GM23338 (cell line): ENCODE measurements around the gene CLDN2. TPM values are rescaled to one million over a fixed set of nuclear protein-coding genes. Genes with fewer than 3 reads are reported as not detected.
"Not testable (repeated sequence)": the region's sequence is repeated elsewhere in the genome, so short reads cannot be mapped to it uniquely, and the experiment has no call there.

Experiments
- ATAC-seq: fragments of 200-7000 bp; cut with Tn5 transposase; 3 replicates; pipeline ENCODE4 v1.9.1; 2020
- DNase-seq: peaks from one replicate; pipeline ENCODE4 v3.0.0-alpha.2; 2015; ENCODE audit warnings: low spot score
- H2AFZ ChIP-seq: fragments of 200-600 bp; sonication (generic); 2 replicates; pipeline ENCODE4 v1.8.0; 2016; ENCODE audit warnings: antibody characterized with exemption, mild to moderate bottlenecking, moderate library complexity
- H3F3A ChIP-seq: fragments of 200-600 bp; sonication (generic); replicated peaks from 2 replicates; pipeline ENCODE4 v1.8.0; 2017; ENCODE audit warnings: antibody characterized with exemption, mixed run types, low read depth
- H3K27ac ChIP-seq: fragments of 200-600 bp; sonication (generic); 2 replicates; pipeline ENCODE4 v1.6.1; 2016; ENCODE audit warnings: low read depth
- H3K27me3 ChIP-seq: fragments of 200-600 bp; sonication (generic); 2 replicates; pipeline ENCODE4 v1.8.0; 2016; ENCODE audit warnings: mild to moderate bottlenecking, mixed run types, moderate library complexity; ENCODE audit not compliant: insufficient read depth
- H3K36me3 ChIP-seq: fragments of 200-600 bp; sonication (generic); 2 replicates; pipeline ENCODE4 v1.8.0; 2016; ENCODE audit warnings: mild to moderate bottlenecking; ENCODE audit not compliant: insufficient read depth
- H3K4me1 ChIP-seq: fragments of 200-600 bp; sonication (generic); 2 replicates; pipeline ENCODE4 v1.8.0; 2016; ENCODE audit warnings: mild to moderate bottlenecking, moderate library complexity; ENCODE audit not compliant: insufficient read depth
- H3K4me2 ChIP-seq: fragments of 200-600 bp; sonication (generic); 2 replicates; pipeline ENCODE4 v1.7.1; 2017; ENCODE audit warnings: mixed run types
- H3K4me3 ChIP-seq: fragments of 200-600 bp; sonication (generic); 2 replicates; pipeline ENCODE4 v1.6.1; 2016; ENCODE audit warnings: mixed run types
- H3K79me2 ChIP-seq: fragments of 200-600 bp; sonication (generic); replicated peaks from 2 replicates; pipeline ENCODE4 v1.8.0; 2017; ENCODE audit warnings: mild to moderate bottlenecking; ENCODE audit not compliant: insufficient read depth
- H3K9me2 ChIP-seq: fragments of 200-600 bp; sonication (generic); 2 replicates; pipeline ENCODE4 v1.8.0; 2017; ENCODE audit not compliant: insufficient read depth
- H4K20me1 ChIP-seq: fragments of 200-600 bp; sonication (generic); replicated peaks from 2 replicates; pipeline ENCODE4 v1.8.0; 2017; ENCODE audit warnings: mild to moderate bottlenecking; ENCODE audit not compliant: insufficient read depth
- H3K27ac Mint-ChIP-seq: 2 replicates; pipeline ENCODE4 v1.8.0; 2020; ENCODE audit warnings: inconsistent platforms, mild to moderate bottlenecking, moderate library complexity, mixed read lengths
- H3K27me3 Mint-ChIP-seq: 3 replicates; pipeline ENCODE4 v1.8.0; 2022; ENCODE audit warnings: low read depth, mild to moderate bottlenecking, moderate library complexity, mixed read lengths, inconsistent platforms; ENCODE audit not compliant: insufficient read depth, poor library complexity
- H3K36me3 Mint-ChIP-seq: 3 replicates; pipeline ENCODE4 v1.8.0; 2021; ENCODE audit warnings: low read depth, mild to moderate bottlenecking, inconsistent platforms, moderate library complexity, mixed read lengths
- H3K4me1 Mint-ChIP-seq: 3 replicates; pipeline ENCODE4 v1.8.0; 2020; ENCODE audit warnings: mild to moderate bottlenecking, inconsistent platforms, mixed read lengths
- H3K4me3 Mint-ChIP-seq: 3 replicates; pipeline ENCODE4 v1.8.0; 2021; ENCODE audit warnings: moderate library complexity, mild to moderate bottlenecking, inconsistent platforms, mixed read lengths
- H3K9me3 Mint-ChIP-seq: 3 replicates; pipeline ENCODE4 v1.8.0; 2020; ENCODE audit warnings: moderate library complexity, mild to moderate bottlenecking, inconsistent platforms, mixed read lengths
- CREB1 ChIP-seq: fragments of 250-450 bp; sonication (Bioruptor Pico); IDR thresholded peaks from 2 replicates; pipeline ENCODE4 v1.5.0; 2020; ENCODE audit warnings: low read depth, mild to moderate bottlenecking, moderate library complexity
- EZH2 ChIP-seq: fragments of 200-600 bp; sonication (generic); IDR thresholded peaks from one replicate; pipeline ENCODE4 v1.8.0; 2017; ENCODE audit warnings: antibody characterized with exemption, mild to moderate bottlenecking, low read depth; ENCODE audit not compliant: unreplicated experiment
- EZH2phosphoT487 ChIP-seq: fragments of 200-600 bp; sonication (generic); IDR thresholded peaks from one replicate; pipeline ENCODE4 v1.8.1; 2018; ENCODE audit warnings: antibody characterized with exemption; ENCODE audit not compliant: unreplicated experiment
- JUNB ChIP-seq: IDR thresholded peaks from one replicate; pipeline ENCODE4 v1.6.1; 2016; ENCODE audit warnings: antibody characterized with exemption; ENCODE audit not compliant: unreplicated experiment
- STAT1 ChIP-seq: IDR thresholded peaks from one replicate; pipeline ENCODE4 v1.6.1; 2016; ENCODE audit warnings: antibody characterized with exemption; ENCODE audit not compliant: unreplicated experiment
- ZNF331 ChIP-seq: fragments of 250-450 bp; sonication (Bioruptor Pico); IDR thresholded peaks from 2 replicates; pipeline ENCODE4 v1.5.0; 2020; ENCODE audit warnings: low read depth, mild to moderate bottlenecking, moderate library complexity
- ZNF462 ChIP-seq: fragments of 250-450 bp; sonication (Bioruptor Pico); IDR thresholded peaks from 2 replicates; pipeline ENCODE4 v1.5.0; 2020; ENCODE audit warnings: mild to moderate bottlenecking, moderate library complexity
- long read RNA-seq: library from polyadenylated mRNA; unstranded; transcript quantifications from one replicate; pipeline ENCODE4 v2.0.0, GENCODE V29; 2020; ENCODE audit not compliant: unreplicated experiment
- polyA plus RNA-seq: library from polyadenylated mRNA; unstranded; fragments of >200 nt; fragmentation: Nextera tagmentation; extraction: Ambion mirVana; gene quantifications from 2 replicates; pipeline ENCODE4 v1.2.1, GENCODE V29; 2016
- total RNA-seq: library from RNA; depleted of rRNA; stranded (reverse); fragments of >200 nt; shearing (Covaris generic); gene quantifications from 2 replicates; pipeline ENCODE4 v1.2.3, GENCODE V29; 2014; rRNA removed

The CLDN2 gene
- total RNA-seq, result not detected in 2 replicates
- not detected in 2 replicates for polyA plus RNA-seq
- long read RNA-seq, result 0 reads

- Histone ChIP-seq H3K27ac (no peak within 1 kb of the TSS), H3K4me1 (no peaks in the 10 kb centered on the region), H3K36me3 (no peaks in the 10 kb centered on the region), H3K9me2 (no peaks in the 10 kb centered on the region), H3K4me3 (no peak within 1 kb of the TSS), H2AFZ (no peak within 1 kb of the TSS), H4K20me1 (no peaks in the 10 kb centered on the region), H3F3A (no peaks in the 10 kb centered on the region), H3K79me2 (no peaks in the 10 kb centered on the region), H3K4me2 (no peak within 1 kb of the TSS), H3K27me3 (no peaks in the 10 kb centered on the region)
- H3K27me3 Mint-ChIP-seq, result peaks cover 5% of the 10 kb centered on the region
- peak; percentile 98 for ATAC-seq
- peak; percentile 64 for DNase-seq
- H3K36me3 Mint-ChIP-seq, result no peaks in the 10 kb centered on the region
- H3K9me3 Mint-ChIP-seq, result no peaks in the 10 kb centered on the region
- 0 out of 3 replicates have a peak within 1 kb of the TSS, but pooled peaks have one; percentile 12 for H3K4me3 Mint-ChIP-seq
- peaks cover 8% of the 10 kb centered on the region for H3K4me1 Mint-ChIP-seq
- no peak for TF ChIP-seq ZNF331 (CRISPR knock-in tag)
- no peak for TF ChIP-seq STAT1
- TF ChIP-seq CREB1, result no peak
- no peak for TF ChIP-seq EZH2
- no peak for TF ChIP-seq EZH2phosphoT487
- peak; percentile 43; the same call in 1 of the 2 replicates for TF ChIP-seq ZNF462 (CRISPR knock-in tag)
- no peak for TF ChIP-seq JUNB
- no peak within 1 kb of the TSS for H3K27ac Mint-ChIP-seq
Measured at GRCh38 chrX:106919932-106920452, at the start of gene CLDN2. Gene CLDN2 (plus strand): TSS chrX:106920402. CDS start chrX:106928229, 7,827 bp downstream.

- not testable (repeated sequence) for H3K27ac Mint-ChIP-seq, H3K4me1 Mint-ChIP-seq, H2AFZ ChIP-seq, H3K4me3 Mint-ChIP-seq, H3K36me3 Mint-ChIP-seq, H3K9me2 ChIP-seq, H3K4me2 ChIP-seq, H3K4me1 ChIP-seq, H3K4me3 ChIP-seq, H3K27me3 ChIP-seq, DNase-seq, H3K27ac ChIP-seq, H3K27me3 Mint-ChIP-seq, H3F3A ChIP-seq, H3K36me3 ChIP-seq, H3K9me3 Mint-ChIP-seq, ATAC-seq, H3K79me2 ChIP-seq, H4K20me1 ChIP-seq
Measured at GRCh38 chrX:106872796-106873195, 47.4 kb upstream of the CLDN2 start.
